ENCODE measurements around the gene SH3RF3. TPM values are rescaled to one million over a fixed set of nuclear protein-coding genes. Genes with fewer than 3 reads are reported as not detected.

SH3RF3 gene
- total and polyA plus RNA-seq, 9 of the 15 experiments (the other 6 are each of a cell fraction or from before 2014, with no cell fraction given), result 0.02 TPM; not detected in 8

DNA sequence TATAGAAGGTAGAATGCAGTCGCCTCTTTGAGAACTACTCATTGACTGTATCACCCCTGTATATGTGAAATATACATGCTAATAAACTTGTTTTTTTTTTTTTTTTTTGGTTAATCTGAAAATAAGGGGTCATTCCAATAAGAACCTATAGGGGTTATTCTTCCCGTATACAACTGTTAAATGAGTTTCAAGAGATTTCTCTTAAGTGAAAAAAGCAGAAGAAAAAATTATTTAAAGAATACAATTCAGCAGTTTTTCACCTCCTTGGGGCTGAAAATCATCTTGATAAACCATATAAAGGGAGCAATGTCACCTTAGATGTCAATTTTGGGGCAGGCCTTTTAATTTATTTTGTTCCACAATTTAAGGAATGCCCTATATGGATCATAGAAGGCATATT is 418.3 kb downstream of the SH3RF3 start:
- intact Hi-C loops (cut with micrococcal nuclease), result no loop called here
- H3K9me3 ChIP-seq (replicated peaks; ENCODE audit: control insufficient read depth, insufficient read depth, low read depth, low read length), result no peaks in the 10 kb centered on the region
- H3K4me1 ChIP-seq (replicated peaks in 1 of 2; ENCODE audit: control insufficient read depth in 2 of 2, insufficient read depth in 2 of 2, low read length in 2 of 2), result no peaks in the 10 kb centered on the region
- CTCF ChIA-PET (ENCODE audit: low intra/inter-chr PET ratio), result interaction anchor here (1.1 kb wide), 1 partner anchor 189 kb away, joined by 8 read pairs; no protein-coding TSS in a partner anchor
- no peaks in the 10 kb centered on the region for H3K9me1 ChIP-seq (ENCODE audit: control insufficient read depth, insufficient read depth, low read length)
- no peak overlapping the region for H3K27ac ChIP-seq (ENCODE audit: extremely low read depth, low read depth, low read length)
- no peak overlapping the region for H2AFZ ChIP-seq (ENCODE audit: low read depth, low read length)
- no peaks in the 10 kb centered on the region for H3K79me2 ChIP-seq (ENCODE audit: control insufficient read depth, insufficient read depth, low read length)
- H4K20me1 ChIP-seq (replicated peaks; ENCODE audit: control insufficient read depth, insufficient read depth, low read length), result no peaks in the 10 kb centered on the region
- H3K27me3 ChIP-seq (ENCODE audit: control insufficient read depth in 2 of 2, insufficient read depth in 2 of 2, low read length in 2 of 2), result peaks cover 0 to 8% of the 10 kb centered on the region in 2 experiments; a peak in 2 of 5 replicates
- POLR2A ChIA-PET, result no interaction called here
- in situ Hi-C loops (cut with MboI), result loop anchor here (10.0 kb wide), 1 partner anchor 188 kb away; no protein-coding TSS in a partner anchor
- whole genome bisulfite sequencing (ENCODE audit: insufficient coverage, low coverage, missing lambda C conversion rate), result 0% methylated on average over 2 of the region's 2 CpGs
- BruUV-seq (replicated peaks), result no TSS peak
- no peaks in the 10 kb centered on the region for H3K36me3 ChIP-seq (ENCODE audit: control insufficient read depth, insufficient read depth, low read length)
- ATAC-seq (no peak), DNase-seq (ENCODE audit: extremely low read depth in 1 of 4, low spot score in 3 of 4) (no peak), FAIRE-seq (no peak)
- H3K4me2 ChIP-seq (ENCODE audit: insufficient read depth, low read length), result no peak overlapping the region
- no peak for TF ChIP-seq PPARD (CRISPR knock-in tag; IDR thresholded peaks at IDR 0.05)
- H3K9ac ChIP-seq (ENCODE audit: insufficient read depth in 1 of 2, low read depth in 2 of 2, low read length in 2 of 2), result no peak overlapping the region
- H3K4me3 ChIP-seq, result no peak overlapping the region

DNA sequence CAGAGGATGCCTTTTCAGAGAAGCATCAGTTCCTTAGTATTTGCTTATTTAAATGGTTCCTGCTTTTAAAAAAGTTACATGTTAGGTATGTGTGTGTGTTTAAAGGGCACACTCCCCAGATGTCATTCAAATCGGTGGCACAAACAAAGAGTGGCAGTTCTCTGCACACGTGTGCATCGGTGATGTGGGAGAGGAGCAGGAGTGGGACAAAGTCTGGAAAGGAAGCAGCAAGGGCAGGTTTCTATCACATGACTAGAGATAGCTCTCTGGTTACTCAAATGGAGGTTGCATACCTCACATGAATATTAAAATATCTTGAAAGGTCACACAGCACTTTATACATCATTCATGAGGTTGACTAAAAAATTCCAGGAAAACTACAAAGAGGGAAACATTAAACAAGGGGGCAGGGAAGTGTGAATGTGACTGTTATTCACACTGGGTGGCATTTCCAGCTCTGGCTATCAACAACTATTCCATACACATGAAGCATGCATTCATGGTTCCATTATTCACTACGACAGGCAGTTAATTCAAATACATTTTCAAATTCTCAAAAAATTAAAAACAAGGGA is 420.1 kb downstream of the SH3RF3 start:
- ChIA-PET POLR2A (no interaction called here), CTCF (ENCODE audit: low intra/inter-chr PET ratio) (no interaction called here)
- Histone ChIP-seq H3K27me3 (ENCODE audit: control insufficient read depth in 2 of 2, insufficient read depth in 2 of 2, low read length in 2 of 2) (peaks cover 0 to 4% of the 10 kb centered on the region in 2 experiments; a peak in 1 of 5 replicates), H3K4me3 (no peak overlapping the region), H3K27ac (ENCODE audit: extremely low read depth, low read depth, low read length) (no peak overlapping the region), H3K4me1 (replicated peaks in 1 of 2; ENCODE audit: control insufficient read depth in 2 of 2, insufficient read depth in 2 of 2, low read length in 2 of 2) (no peaks in the 10 kb centered on the region), H3K4me2 (ENCODE audit: insufficient read depth, low read length) (no peak overlapping the region), H2AFZ (ENCODE audit: low read depth, low read length) (no peak overlapping the region), H4K20me1 (replicated peaks; ENCODE audit: control insufficient read depth, insufficient read depth, low read length) (no peaks in the 10 kb centered on the region), H3K9ac (ENCODE audit: insufficient read depth in 1 of 2, low read depth in 2 of 2, low read length in 2 of 2) (no peak overlapping the region), H3K9me3 (replicated peaks; ENCODE audit: control insufficient read depth, insufficient read depth, low read depth, low read length) (no peaks in the 10 kb centered on the region), H3K36me3 (ENCODE audit: control insufficient read depth, insufficient read depth, low read length) (no peaks in the 10 kb centered on the region), H3K79me2 (ENCODE audit: control insufficient read depth, insufficient read depth, low read length) (no peaks in the 10 kb centered on the region), H3K9me1 (ENCODE audit: control insufficient read depth, insufficient read depth, low read length) (no peaks in the 10 kb centered on the region)
- intact Hi-C loops (cut with micrococcal nuclease), result no loop called here
- ATAC-seq, result no peak
- no peak for DNase-seq (ENCODE audit: extremely low read depth in 1 of 4, low spot score in 3 of 4)
- WGBS (ENCODE audit: insufficient coverage, low coverage, missing lambda C conversion rate), result 0% methylated on average over 4 of the region's 4 CpGs
- no peak for FAIRE-seq
- BruUV-seq (replicated peaks), result no TSS peak
- in situ Hi-C loops (cut with MboI), result loop anchor here (10.0 kb wide), 1 partner anchor 186 kb away; no protein-coding TSS in a partner anchor
- TF ChIP-seq, protein P1, sequence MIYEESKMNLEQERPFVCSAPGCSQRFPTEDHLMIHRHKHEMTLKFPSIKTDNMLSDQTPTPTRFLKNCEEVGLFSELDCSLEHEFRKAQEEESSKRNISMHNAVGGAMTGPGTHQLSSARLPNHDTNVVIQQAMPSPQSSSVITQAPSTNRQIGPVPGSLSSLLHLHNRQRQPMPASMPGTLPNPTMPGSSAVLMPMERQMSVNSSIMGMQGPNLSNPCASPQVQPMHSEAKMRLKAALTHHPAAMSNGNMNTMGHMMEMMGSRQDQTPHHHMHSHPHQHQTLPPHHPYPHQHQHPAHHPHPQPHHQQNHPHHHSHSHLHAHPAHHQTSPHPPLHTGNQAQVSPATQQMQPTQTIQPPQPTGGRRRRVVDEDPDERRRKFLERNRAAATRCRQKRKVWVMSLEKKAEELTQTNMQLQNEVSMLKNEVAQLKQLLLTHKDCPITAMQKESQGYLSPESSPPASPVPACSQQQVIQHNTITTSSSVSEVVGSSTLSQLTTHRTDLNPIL (CRISPR knock-in tag; IDR thresholded peaks at IDR 0.05), result no peak
- TF ChIP-seq, protein P2, sequence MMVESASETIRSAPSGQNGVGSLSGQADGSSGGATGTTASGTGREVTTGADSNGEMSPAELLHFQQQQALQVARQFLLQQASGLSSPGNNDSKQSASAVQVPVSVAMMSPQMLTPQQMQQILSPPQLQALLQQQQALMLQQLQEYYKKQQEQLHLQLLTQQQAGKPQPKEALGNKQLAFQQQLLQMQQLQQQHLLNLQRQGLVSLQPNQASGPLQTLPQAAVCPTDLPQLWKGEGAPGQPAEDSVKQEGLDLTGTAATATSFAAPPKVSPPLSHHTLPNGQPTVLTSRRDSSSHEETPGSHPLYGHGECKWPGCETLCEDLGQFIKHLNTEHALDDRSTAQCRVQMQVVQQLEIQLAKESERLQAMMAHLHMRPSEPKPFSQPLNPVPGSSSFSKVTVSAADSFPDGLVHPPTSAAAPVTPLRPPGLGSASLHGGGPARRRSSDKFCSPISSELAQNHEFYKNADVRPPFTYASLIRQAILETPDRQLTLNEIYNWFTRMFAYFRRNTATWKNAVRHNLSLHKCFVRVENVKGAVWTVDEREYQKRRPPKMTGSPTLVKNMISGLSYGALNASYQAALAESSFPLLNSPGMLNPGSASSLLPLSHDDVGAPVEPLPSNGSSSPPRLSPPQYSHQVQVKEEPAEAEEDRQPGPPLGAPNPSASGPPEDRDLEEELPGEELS (CRISPR knock-in tag; IDR thresholded peaks at IDR 0.05; ENCODE audit: borderline replicate concordance), result no peak
- TF ChIP-seq ZNF316 (IDR thresholded peaks at IDR 0.05), result no peak
- no peak for TF ChIP-seq DNMT1 (IDR thresholded peaks at IDR 0.05)
- TF ChIP-seq, protein P3, sequence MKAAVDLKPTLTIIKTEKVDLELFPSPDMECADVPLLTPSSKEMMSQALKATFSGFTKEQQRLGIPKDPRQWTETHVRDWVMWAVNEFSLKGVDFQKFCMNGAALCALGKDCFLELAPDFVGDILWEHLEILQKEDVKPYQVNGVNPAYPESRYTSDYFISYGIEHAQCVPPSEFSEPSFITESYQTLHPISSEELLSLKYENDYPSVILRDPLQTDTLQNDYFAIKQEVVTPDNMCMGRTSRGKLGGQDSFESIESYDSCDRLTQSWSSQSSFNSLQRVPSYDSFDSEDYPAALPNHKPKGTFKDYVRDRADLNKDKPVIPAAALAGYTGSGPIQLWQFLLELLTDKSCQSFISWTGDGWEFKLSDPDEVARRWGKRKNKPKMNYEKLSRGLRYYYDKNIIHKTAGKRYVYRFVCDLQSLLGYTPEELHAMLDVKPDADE (conservative IDR thresholded peaks at IDR 0.05; ENCODE audit: control insufficient read depth, low read depth, low read length), result no peak
- TF ChIP-seq TOE1 (IDR thresholded peaks at IDR 0.05; ENCODE audit: borderline replicate concordance), result no peak
- TF ChIP-seq TOE1 (CRISPR knock-in tag; IDR thresholded peaks at IDR 0.05; ENCODE audit: borderline replicate concordance, low read depth), result no peak
